ENCODE data around the gene AGTRAP.

- TF ChIP-seq YY1 (IDR thresholded peaks at IDR 0.05; ENCODE audit: insufficient read depth, insufficient read length) (no peak), SUZ12 (IDR thresholded peaks at IDR 0.05; ENCODE audit: extremely low read depth, insufficient read depth, insufficient read length) (no peak)
Observed at GRCh38 chr1:11780380-11781147, 44.6 kb downstream of the AGTRAP start.
